ENCODE results near the gene NPR1. TPM values are rescaled to one million over a fixed set of nuclear protein-coding genes. Genes with fewer than 3 reads are reported as not detected.
A peak's percentile ranks its signal among the peaks of the same experiment; 100 is the strongest.

Gene NPR1
- total and polyA plus RNA-seq, 2 of the 13 experiments (the other 11 are each of a cell fraction or from before 2014, with no cell fraction given): not detected

GRCh38 chr1:153658400-153659174 lies 19.9 kb upstream of the NPR1 start, which contains the start of gene SNAPIN (continued):
- TF ChIP-seq ZBED4 (CRISPR knock-in tag; IDR thresholded peaks at IDR 0.05; ENCODE audit: borderline replicate concordance) (peak; percentile 78), ZKSCAN8 (CRISPR knock-in tag; IDR thresholded peaks at IDR 0.05; ENCODE audit: borderline replicate concordance) (no peak), ARNTL (CRISPR knock-in tag; IDR thresholded peaks at IDR 0.05) (0 out of 2 replicates have a peak, but pooled peaks have one; percentile 49), MED13 (CRISPR knock-in tag; IDR thresholded peaks at IDR 0.05) (peak; percentile 60; the same call in 1 of the 2 replicates), AKNA (CRISPR knock-in tag; IDR thresholded peaks at IDR 0.05; ENCODE audit: borderline replicate concordance) (no peak), THAP11 (CRISPR knock-in tag; IDR thresholded peaks at IDR 0.05) (peak; percentile 98), SNAI1 (CRISPR knock-in tag; IDR thresholded peaks at IDR 0.05; ENCODE audit: borderline replicate concordance) (no peak), ZBTB26 (CRISPR knock-in tag; IDR thresholded peaks at IDR 0.05; ENCODE audit: borderline replicate concordance) (peak; percentile 20; the same call in 1 of the 2 replicates), ATF3 (CRISPR knock-in tag; IDR thresholded peaks at IDR 0.05) (no peak), CEBPZ (IDR thresholded peaks at IDR 0.05; ENCODE audit: low read length) (no peak), ZBTB46 (CRISPR knock-in tag; IDR thresholded peaks at IDR 0.05; ENCODE audit: borderline replicate concordance) (no peak)

Measured in HepG2 (cell line).